KMS-11 (cell line): ENCODE data around the gene PAPOLA.
A peak's percentile ranks its signal among the peaks of the same experiment; 100 is the strongest.

Experiments
- H2AFZ ChIP-seq: fragments of 200-600 bp; sonication (generic); 2 replicates; pipeline ENCODE4 v1.6.1; 2016; ENCODE audit warnings: antibody characterized with exemption, mixed run types, low read depth
- H3K27ac ChIP-seq: fragments of 200-600 bp; sonication (generic); 2 replicates; pipeline ENCODE4 v1.6.1; 2016; ENCODE audit warnings: mild to moderate bottlenecking, mixed run types
- H3K27me3 ChIP-seq: fragments of 200-600 bp; sonication (generic); 2 replicates; pipeline ENCODE4 v1.6.1; 2017; ENCODE audit warnings: mild to moderate bottlenecking, low read depth, mixed run types, moderate library complexity; ENCODE audit not compliant: insufficient read depth
- H3K36me3 ChIP-seq: fragments of 200-600 bp; sonication (generic); 2 replicates; pipeline ENCODE4 v1.6.1; 2017; ENCODE audit warnings: mild to moderate bottlenecking, mixed run types; ENCODE audit not compliant: insufficient read depth
- H3K4me1 ChIP-seq: fragments of 200-600 bp; sonication (generic); 2 replicates; pipeline ENCODE4 v1.6.1; 2016; ENCODE audit warnings: mild to moderate bottlenecking, low read depth, mixed run types; ENCODE audit not compliant: poor library complexity, severe bottlenecking
- H3K4me2 ChIP-seq: fragments of 200-600 bp; sonication (generic); 2 replicates; pipeline ENCODE4 v1.7.0; 2016; ENCODE audit warnings: mild to moderate bottlenecking, mixed run types
- H3K4me3 ChIP-seq: fragments of 200-600 bp; sonication (generic); IDR thresholded peaks from 2 replicates; pipeline ENCODE4 v1.6.1; 2017; ENCODE audit warnings: low read depth, low read length, mixed read lengths; ENCODE audit not compliant: insufficient read depth
- H3K79me2 ChIP-seq: fragments of 200-600 bp; sonication (generic); 2 replicates; pipeline ENCODE4 v1.6.1; 2016; ENCODE audit warnings: low read depth, mixed run types; ENCODE audit not compliant: insufficient read depth
- H3K9ac ChIP-seq: fragments of 200-600 bp; sonication (generic); 2 replicates; pipeline ENCODE4 v1.6.1; 2016; ENCODE audit warnings: mild to moderate bottlenecking, mixed run types
- H4K20me1 ChIP-seq: fragments of 200-600 bp; sonication (generic); 2 replicates; pipeline ENCODE4 v1.6.1; 2016; ENCODE audit warnings: mild to moderate bottlenecking, mixed run types; ENCODE audit not compliant: insufficient read depth
- CTCF ChIP-seq: fragments of 200-600 bp; sonication (generic); conservative IDR thresholded peaks from 2 replicates; pipeline ENCODE4 v1.6.1; 2017; ENCODE audit warnings: low read depth, mild to moderate bottlenecking, antibody characterized with exemption, low read length, moderate library complexity, mixed read lengths

PAPOLA gene

DNA sequence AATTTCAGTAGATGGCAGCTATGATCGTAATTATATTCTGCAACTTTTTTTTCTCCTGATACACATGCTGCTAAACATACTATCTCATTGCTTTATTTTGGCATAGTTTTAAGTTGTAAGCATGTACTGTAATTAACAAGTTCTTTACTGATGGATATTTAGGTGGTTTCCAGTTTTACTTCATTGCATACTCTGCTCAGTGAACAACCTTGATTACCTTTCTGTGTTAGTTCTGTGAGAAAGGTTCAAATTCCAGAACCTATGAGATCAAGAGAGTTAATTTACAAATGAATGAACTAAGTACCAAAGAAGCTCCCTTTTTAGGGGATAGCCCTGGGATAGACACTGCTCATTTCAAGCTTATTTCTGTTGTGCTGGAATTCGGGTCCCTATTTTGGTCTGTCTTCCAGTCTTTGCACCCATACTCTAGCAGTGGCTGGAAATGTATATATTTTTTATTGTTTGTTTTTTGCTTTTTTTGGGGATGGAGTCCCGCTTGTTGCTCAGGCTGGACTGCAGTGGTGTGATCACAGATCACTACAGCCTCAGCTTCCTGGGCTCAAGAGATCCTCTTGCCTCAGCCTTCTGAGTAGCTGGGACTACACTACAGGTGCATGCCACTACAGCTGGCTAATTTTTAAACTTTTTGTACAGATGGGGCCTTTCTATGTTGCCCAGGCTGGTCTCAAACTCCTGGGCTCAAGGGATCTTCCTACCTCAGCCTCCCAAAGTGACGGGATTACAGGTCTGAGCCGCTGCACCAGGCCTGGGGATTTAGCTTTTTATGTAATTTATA is 10.6 kb downstream of the PAPOLA start:
- Histone ChIP-seq H3K4me1 (peaks cover 52% of the 10 kb centered on the region), H3K79me2 (peaks cover 98% of the 10 kb centered on the region), H3K27me3 (no peaks in the 10 kb centered on the region), H3K4me3 (no peak overlapping the region), H2AFZ (no peak overlapping the region), H3K36me3 (no peaks in the 10 kb centered on the region), H4K20me1 (peaks cover 23% of the 10 kb centered on the region), H3K9ac (no peak overlapping the region), H3K27ac (no peak overlapping the region), H3K4me2 (0 out of 2 replicates have a peak overlapping the region, but pooled peaks have one; percentile 25)
- TF ChIP-seq CTCF, result no peak

DNA sequence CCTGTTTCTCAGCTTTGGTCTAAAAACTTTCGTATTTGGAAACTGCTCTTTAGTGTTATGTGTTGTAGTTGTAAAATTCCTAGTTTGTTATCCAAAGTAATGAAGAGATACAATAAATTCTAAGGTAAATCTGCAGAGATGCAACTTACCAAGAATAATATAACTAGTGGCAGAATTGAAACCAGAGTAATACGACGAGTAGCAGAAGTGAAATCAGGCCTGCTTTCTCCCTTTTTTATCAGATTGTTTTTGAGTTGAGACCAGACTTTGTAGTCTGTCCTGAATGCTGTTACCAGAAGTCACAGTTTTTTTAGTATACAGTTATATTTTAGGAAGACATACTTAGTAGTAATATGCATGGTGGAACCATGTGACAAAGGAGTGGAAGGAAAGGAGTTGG is 12.5 kb downstream of the PAPOLA start:
- H3K4me1 ChIP-seq, result peaks cover 36% of the 10 kb centered on the region
- peaks cover 90% of the 10 kb centered on the region for H3K79me2 ChIP-seq
- H2AFZ ChIP-seq, result no peak overlapping the region
- no peak overlapping the region for H3K27ac ChIP-seq
- H3K9ac ChIP-seq, result no peak overlapping the region
- H3K4me2 ChIP-seq, result no peak overlapping the region
- TF ChIP-seq CTCF, result no peak
- no peak overlapping the region for H3K4me3 ChIP-seq
- no peaks in the 10 kb centered on the region for H3K27me3 ChIP-seq
- H4K20me1 ChIP-seq, result peaks cover 23% of the 10 kb centered on the region
- no peaks in the 10 kb centered on the region for H3K36me3 ChIP-seq

GRCh38 chr14:96515731-96516130 is 13.5 kb downstream of the PAPOLA start:
- no peak overlapping the region for H3K27ac ChIP-seq
- peaks cover 23% of the 10 kb centered on the region for H4K20me1 ChIP-seq
- H3K4me2 ChIP-seq, result no peak overlapping the region
- H3K4me3 ChIP-seq, result no peak overlapping the region
- no peak overlapping the region for H3K9ac ChIP-seq
- no peak for TF ChIP-seq CTCF
- no peaks in the 10 kb centered on the region for H3K27me3 ChIP-seq
- H3K79me2 ChIP-seq, result peaks cover 84% of the 10 kb centered on the region
- peaks cover 28% of the 10 kb centered on the region for H3K4me1 ChIP-seq
- H2AFZ ChIP-seq, result no peak overlapping the region
- H3K36me3 ChIP-seq, result no peaks in the 10 kb centered on the region

DNA sequence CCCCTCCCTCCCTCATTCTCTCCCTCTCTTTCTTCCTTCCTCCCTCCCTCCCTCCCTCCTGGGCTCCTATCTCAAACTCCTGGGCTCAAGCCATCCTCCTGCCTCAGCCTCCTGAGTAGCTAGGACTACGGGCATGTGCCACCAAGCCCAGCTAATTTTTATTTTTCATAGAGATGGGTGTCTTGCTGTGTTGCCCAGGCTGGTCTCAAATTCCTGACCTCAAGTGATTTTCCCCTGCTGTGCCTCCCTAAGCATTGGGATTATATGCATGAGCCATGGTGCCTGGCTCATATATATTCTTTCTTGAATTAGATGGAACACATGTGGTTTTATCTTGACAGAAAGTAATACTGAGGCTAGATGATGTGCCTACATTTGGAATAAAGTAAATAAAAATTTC is 14.2 kb downstream of the PAPOLA start:
- H3K9ac ChIP-seq, result no peak overlapping the region
- peaks cover 27% of the 10 kb centered on the region for H3K4me1 ChIP-seq
- H3K36me3 ChIP-seq, result no peaks in the 10 kb centered on the region
- peaks cover 78% of the 10 kb centered on the region for H3K79me2 ChIP-seq
- no peak overlapping the region for H3K27ac ChIP-seq
- H3K4me2 ChIP-seq, result no peak overlapping the region
- H3K27me3 ChIP-seq, result no peaks in the 10 kb centered on the region
- no peak overlapping the region for H3K4me3 ChIP-seq
- no peak for TF ChIP-seq CTCF
- H4K20me1 ChIP-seq, result peaks cover 23% of the 10 kb centered on the region
- H2AFZ ChIP-seq, result no peak overlapping the region
